GM12801 (cell line): ENCODE results near the gene SLC26A11.

ENCODE experiments used
- CTCF ChIP-seq: IDR thresholded peaks from one replicate; pipeline ENCODE4 v1.5.1; 2011; ENCODE audit warnings: control low read depth; ENCODE audit not compliant: insufficient read length; ENCODE audit errors: extremely low read depth

The SLC26A11 gene

GRCh38 chr17:80220054-80220735 lies at the start of gene SLC26A11, which contains the start of gene SGSH:
Gene SLC26A11, plus strand, starts transcription at chr17:80220427. Its CDS starts 1,134 bp downstream, at chr17:80221561.
Gene SGSH, minus strand, starts transcription at chr17:80220333. Its CDS starts 20 bp downstream, at chr17:80220313.
- no peak for TF ChIP-seq CTCF

DNA sequence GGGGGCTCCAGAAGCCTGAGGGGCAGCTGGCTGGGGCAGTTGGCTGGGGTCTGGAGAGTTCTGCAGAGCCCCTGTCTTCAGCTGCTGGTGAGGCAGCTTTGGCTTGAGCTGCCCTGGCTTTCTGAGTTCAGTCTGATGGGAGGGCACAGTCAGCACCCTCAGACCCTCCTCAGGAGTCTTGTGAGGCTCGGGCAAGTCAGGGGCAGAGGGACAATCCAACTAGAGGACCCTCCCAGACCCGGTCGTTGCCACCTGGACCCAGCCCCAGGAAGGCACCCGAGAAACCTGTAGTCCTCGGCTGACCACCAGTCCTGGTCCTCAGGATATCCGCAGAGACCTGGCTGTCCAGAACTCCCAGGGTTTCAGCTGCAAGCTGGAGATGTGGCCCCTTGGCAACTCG lies 48.5 kb upstream of the SLC26A11 start:
- TF ChIP-seq CTCF: no peak

DNA sequence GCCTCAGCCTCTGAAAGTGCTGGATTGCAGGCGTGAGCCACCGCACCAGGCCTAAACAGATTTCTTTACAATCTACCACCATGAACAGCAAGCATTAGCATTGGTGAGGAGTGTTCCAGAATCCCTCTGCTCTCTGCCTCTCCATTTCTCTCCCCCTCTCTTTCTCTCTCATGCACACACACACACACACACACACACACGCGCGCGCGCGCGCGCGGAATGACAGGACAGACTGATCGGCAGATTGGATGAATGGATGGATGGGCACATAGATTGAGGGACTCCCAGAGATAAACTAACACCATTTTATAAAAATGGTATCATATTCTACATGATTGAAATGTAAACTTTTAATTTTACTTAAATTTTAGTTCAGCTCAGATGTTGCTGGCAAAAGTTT lies 47.1 kb upstream of the SLC26A11 start:
- TF ChIP-seq CTCF: no peak

GRCh38 chr17:80173916-80174315 lies 46.3 kb upstream of the SLC26A11 start:
- TF ChIP-seq CTCF: no peak

DNA sequence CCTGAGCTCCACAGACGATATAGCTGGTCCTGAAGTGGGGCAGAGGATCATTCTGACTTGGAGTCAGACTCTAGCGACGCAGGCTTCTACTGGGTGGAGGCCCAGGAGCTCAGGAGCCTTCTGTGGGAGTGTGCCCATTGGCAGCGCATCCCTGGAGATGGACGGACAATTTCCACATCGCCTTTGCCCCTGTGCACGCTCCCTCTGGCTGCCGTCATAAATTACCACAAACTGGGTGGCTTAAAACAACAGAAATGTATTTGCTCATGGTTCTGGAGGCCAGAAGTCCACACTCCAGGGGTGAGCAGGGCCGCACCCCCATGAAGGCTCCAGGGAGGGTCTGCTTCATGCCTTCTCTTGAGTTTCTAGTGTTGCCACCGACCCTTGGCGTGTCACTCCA lies 43.5 kb upstream of the SLC26A11 start:
- TF ChIP-seq CTCF: no peak

GRCh38 chr17:80177986-80178595 lies 42.1 kb upstream of the SLC26A11 start:
- no peak for TF ChIP-seq CTCF

- TF ChIP-seq CTCF: no peak
Observed at GRCh38 chr17:80180192-80180591, 40.0 kb upstream of the SLC26A11 start.
